Lower leg skin (tissue), 4 donors: ENCODE data around the gene CDC14A. TPM values are rescaled to one million over a fixed set of nuclear protein-coding genes. Genes with fewer than 3 reads are reported as not detected.

Experiments
- DNase-seq, 2 donors: peaks; one replicate each; pipeline ENCODE4 v3.0.0-alpha.2; 2019; ENCODE audit warnings: low spot score in 2 of 2
- H3K4me3 ChIP-seq: fragments of 200-600 bp; sonication (generic); 2 replicates; pipeline ENCODE4 v1.5.1; 2017; ENCODE audit warnings: mild to moderate bottlenecking, low read depth; ENCODE audit not compliant: poor library complexity, severe bottlenecking
- CTCF ChIP-seq, 3 donors: fragments of 450-650 bp; IDR thresholded peaks; one replicate each; pipeline ENCODE4 v1.5.1; 2016; ENCODE audit warnings: antibody characterized with exemption in 3 of 3, mild to moderate bottlenecking in 3 of 3, moderate library complexity in 2 of 3
- POLR2A ChIP-seq, 2 donors: fragments of 450-650 bp; IDR thresholded peaks; one replicate each; pipeline ENCODE4 v1.6.1; 2016 to 2017; ENCODE audit warnings: antibody characterized with exemption in 2 of 2, mild to moderate bottlenecking in 1 of 2, moderate library complexity in 1 of 2
- WGBS, 2 donors: methylation state at CpG; one replicate each; pipeline ENCODE4 v1.1.5; 2018; 5-methylcytosine and 5-hydroxymethylcytosine counted together
- intact Hi-C: fragments of 100-400 bp; cut with DNase I; formaldehyde crosslinking; loops from one replicate; pipeline ENCODE4 v1.15.0; 2023; ENCODE audit warnings: low total_unique reads
- total RNA-seq, 4 donors: library from RNA; depleted of rRNA; stranded (reverse); fragments of >200 nt; gene quantifications; one replicate each; pipeline ENCODE4 v1.1.0, GENCODE V29; 2016

CDC14A gene
- total RNA-seq, 4 donors from 2014 or later, result 13.5 to 15.4 (median 14.4) TPM

- TF ChIP-seq CTCF (IDR thresholded peaks at IDR 0.05) (no peak), POLR2A (IDR thresholded peaks at IDR 0.05) (no peak)
- WGBS, 2 donors, result 81 to 86% methylated on average over 1 of the region's 1 CpG
- no peak overlapping the region for H3K4me3 ChIP-seq
- no peak for DNase-seq
- intact Hi-C loops, result no loop called here
Observed at GRCh38 chr1:100382657-100383056, 30.4 kb downstream of the CDC14A start.

GRCh38 chr1:100383743-100384405, 31.6 kb downstream of the CDC14A start:
- no peak for TF ChIP-seq CTCF (IDR thresholded peaks at IDR 0.05)
- TF ChIP-seq POLR2A (IDR thresholded peaks at IDR 0.05), result no peak
- no peak overlapping the region for H3K4me3 ChIP-seq
- intact Hi-C loops, result no loop called here
- DNase-seq, result no peak

- H3K4me3 ChIP-seq, result no peak overlapping the region
- intact Hi-C loops, result no loop called here
- TF ChIP-seq CTCF (IDR thresholded peaks at IDR 0.05) (no peak), POLR2A (IDR thresholded peaks at IDR 0.05) (no peak)
- DNase-seq, result no peak
- 53 to 58% methylated on average over 5 of the region's 5 CpGs for WGBS, 2 donors
Observed at GRCh38 chr1:100387209-100387608, 34.9 kb downstream of the CDC14A start.

GRCh38 chr1:100387657-100388350, 35.5 kb downstream of the CDC14A start:
- WGBS, 2 donors, result 67 to 72% methylated on average over 4 of the region's 4 CpGs
- intact Hi-C loops, result no loop called here
- no peak overlapping the region for H3K4me3 ChIP-seq
- no peak for TF ChIP-seq POLR2A (IDR thresholded peaks at IDR 0.05)
- TF ChIP-seq CTCF (IDR thresholded peaks at IDR 0.05), result no peak
- no peak for DNase-seq

- DNase-seq, result no peak
- H3K4me3 ChIP-seq, result no peak overlapping the region
- TF ChIP-seq CTCF (IDR thresholded peaks at IDR 0.05), result no peak
- no peak for TF ChIP-seq POLR2A (IDR thresholded peaks at IDR 0.05)
- intact Hi-C loops, result no loop called here
- 77 to 98% methylated on average over 2 of the region's 2 CpGs for WGBS, 2 donors
Observed at GRCh38 chr1:100390531-100390930, 38.2 kb downstream of the CDC14A start.
